HG03045 (cell line): ENCODE measurements around the gene IDI2.
A peak's percentile ranks its signal among the peaks of the same experiment; 100 is the strongest.
"Not testable (repeated sequence)": the region's sequence is repeated elsewhere in the genome, so short reads cannot be mapped to it uniquely, and the experiment has no call there.

Source experiments
- ATAC-seq: cut with Tn5 transposase; IDR thresholded peaks from one replicate; pipeline ENCODE4 v1.9.1; 2021; ENCODE audit warnings: mild to moderate bottlenecking, moderate library complexity; ENCODE audit not compliant: unreplicated experiment

Gene IDI2

GRCh38 chr10:1025683-1026082, at the start of gene IDI2:
TSS of gene IDI2 (minus strand) at chr10:1025859. CDS start at chr10:1024723, 1,136 bp downstream.
- ATAC-seq: no peak

- ATAC-seq: no peak
Observed at GRCh38 chr10:1074748-1075308, 49.2 kb upstream of the IDI2 start.

DNA sequence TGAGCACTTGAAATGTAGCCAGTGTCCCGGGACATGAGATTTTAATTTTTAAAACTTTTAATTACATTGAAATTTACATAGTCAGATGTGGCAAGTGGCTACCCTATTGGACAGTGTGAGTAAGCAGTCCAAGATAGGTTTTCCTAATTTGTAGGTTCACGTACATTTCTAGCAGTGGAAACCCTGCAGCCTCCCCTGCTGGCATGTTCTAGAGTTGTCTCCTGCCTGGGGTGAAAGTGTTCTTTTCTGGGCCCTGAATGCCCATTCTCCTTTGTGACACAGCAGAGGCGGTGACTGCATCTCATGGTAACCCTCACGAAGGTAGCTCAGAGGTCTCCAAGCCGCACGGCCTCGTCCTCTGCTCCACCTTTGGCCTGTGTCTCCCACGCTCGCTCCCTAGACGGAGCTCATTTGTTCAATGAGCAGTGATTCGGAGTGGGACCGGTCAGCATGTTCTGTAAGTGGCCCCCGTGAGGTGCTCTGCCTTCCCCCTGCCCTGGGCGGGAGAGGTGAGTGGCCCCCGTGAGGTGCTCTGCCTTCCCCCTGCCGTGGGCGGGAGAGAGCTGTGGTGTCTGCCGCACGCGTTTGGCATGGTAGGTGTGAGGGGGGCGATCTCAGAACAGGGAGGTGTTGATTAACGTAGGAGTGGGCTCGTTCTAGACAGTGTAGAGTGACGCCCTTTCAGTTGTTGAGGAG, 48.5 kb upstream of the IDI2 start:
- ATAC-seq: no peak

DNA sequence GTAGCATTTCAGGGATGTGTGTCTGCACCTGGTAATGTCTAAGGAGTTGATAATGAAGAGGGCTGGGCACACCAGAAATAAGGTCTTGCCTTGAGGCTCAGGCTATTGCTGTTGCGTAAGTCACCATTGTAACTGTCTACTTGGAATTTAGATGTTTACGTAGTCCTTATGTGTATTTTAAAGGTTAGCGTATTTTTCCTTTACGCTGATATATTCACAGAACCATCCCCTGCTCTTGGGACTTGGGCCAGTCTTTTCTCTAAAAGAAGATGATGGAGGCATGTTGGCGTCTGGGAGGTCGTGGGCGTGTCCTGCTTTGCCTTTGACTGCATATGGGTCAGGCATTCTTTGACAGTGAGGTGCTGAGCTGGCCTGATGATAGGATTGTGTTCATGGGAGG, 45.3 kb upstream of the IDI2 start:
- no peak for ATAC-seq

DNA sequence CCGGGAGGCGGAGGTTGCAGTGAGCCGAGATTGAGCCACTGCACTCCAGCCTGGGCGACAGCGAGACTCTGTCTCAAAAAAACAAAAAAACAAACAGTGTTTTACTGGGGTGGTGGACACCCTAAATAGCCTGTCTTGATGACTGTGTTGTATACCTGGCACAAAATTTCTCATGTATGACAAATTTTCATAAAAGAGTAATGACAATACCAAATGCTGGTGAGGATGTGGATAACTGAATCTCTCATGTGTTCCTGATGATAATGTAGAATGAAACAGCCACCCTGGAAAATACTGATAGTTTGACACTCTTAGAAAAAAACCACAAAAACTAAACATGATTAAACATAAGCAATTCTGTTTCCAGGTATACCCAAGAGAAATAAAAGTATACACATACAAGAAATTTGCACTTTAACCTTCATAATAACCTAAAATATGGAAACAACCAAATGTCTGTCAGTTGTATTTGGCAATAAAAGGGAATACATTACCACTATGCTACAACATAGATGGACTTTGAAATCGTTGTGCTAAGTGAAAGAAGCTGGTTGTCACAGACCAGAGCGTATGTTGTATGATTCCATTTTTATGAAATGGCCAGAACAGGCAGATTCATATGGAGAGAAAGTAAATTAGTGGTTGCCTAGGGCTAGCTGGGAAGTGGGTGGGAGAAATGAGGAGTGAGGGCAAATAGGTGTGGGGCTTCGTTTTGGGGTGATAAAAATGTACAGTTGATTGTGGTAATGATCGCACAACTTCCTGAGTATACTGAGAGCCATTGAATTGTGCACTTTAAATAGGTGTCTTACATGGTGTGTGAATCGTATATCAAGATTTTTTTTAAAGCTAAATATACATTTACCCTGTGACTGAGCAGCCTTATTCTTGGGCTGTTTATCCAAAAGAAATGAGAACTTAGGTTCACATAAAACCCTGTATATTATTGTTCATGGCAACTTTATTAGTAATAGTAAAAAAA, 43.0 kb upstream of the IDI2 start:
- no peak for ATAC-seq

DNA sequence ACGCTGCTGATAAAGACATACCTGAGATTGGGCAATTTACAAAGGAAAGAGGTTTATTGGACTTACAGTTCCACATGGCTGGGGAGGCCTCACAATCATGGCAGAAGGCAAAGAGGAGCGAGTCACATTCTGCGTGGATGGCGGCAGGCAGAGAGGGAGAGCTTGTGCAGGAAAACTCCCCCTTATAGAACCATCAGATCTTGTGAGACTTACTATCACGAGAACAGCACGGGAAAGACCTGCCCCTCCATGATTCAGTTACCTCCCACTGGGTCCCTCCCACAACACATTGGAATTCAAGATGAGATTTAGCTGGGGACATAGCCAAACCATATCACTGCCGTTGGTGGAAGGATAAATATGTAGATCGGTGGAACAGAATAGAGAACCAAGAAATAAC, 41.1 kb upstream of the IDI2 start:
- ATAC-seq: not testable (repeated sequence)

DNA sequence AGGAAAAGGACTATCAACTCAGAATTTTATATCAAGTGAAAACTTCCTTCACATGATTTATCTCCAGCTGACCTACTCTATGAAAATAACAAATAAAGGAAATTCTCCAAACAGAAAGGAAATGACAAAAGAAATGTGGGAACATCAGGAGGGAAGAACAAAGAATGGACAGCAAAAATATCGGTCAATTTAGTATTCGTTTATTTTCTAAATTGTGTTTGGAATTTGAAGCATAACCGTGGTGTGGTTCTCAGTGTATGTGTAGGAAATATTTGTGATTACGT, 39.2 kb upstream of the IDI2 start:
- ATAC-seq: no peak

DNA sequence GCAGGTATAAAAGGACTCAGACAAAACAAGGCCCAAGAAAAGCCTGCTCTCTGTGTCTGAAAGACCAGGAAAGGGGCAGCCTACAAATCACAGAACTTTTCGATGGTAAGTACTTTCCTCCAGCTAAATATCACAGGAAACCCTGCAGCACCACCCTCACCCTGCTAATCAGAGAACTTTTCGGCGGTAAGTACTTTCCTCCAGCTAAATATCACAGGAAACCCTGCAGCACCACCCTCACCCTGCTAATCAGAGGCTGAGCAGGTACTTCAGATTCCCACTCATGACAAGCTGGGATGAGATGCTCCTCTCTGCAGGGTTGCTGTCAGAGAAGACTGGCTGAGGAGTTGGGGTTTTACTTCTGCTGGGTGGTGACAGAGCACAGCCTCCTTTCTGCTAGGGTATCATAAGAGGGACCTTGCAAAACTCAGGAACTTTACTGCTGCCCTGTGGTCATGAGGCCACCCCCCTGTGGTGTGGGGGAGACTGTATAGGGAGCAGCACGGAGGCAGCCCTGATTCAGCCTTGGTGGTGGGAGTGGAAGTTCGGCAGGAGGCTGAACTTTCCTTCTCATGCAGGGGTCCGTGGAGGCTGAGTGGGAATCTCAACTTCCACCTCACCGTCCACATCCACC, 37.7 kb upstream of the IDI2 start:
- no peak for ATAC-seq

- no peak for ATAC-seq
Observed at GRCh38 chr10:1061930-1062774, 36.5 kb upstream of the IDI2 start.

GRCh38 chr10:1059902-1060301, 34.2 kb upstream of the IDI2 start:
- no peak for ATAC-seq

- ATAC-seq: no peak
Observed at GRCh38 chr10:1058017-1058416, 32.4 kb upstream of the IDI2 start.

DNA sequence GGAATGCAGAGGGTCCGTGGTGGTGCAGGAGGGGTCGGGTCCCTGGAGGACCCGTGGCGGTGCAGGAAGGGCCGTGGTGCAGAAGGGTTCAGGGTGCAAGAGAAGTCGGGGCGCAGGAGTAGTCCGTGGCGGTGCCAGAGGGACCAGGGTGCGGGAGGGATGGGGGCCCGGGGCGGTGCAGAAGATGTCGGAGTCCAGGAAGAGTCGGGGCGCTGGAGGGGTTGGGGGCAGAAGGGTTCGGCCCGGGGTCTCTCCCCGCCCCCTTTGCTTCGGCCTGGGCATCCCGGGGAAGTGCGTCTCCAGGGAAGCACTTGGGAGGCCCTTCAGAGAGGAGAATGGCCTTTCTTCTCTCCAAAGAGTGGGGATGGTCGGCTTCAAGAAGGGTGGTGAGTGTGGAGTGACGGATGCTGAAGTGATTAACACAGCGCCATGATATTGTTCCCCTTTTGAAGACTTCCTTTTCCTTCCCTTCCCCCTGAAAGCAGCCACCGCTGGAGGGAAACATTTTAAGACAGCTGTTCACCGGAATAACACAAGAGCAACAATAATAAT, 31.5 kb upstream of the IDI2 start:
- no peak for ATAC-seq

DNA sequence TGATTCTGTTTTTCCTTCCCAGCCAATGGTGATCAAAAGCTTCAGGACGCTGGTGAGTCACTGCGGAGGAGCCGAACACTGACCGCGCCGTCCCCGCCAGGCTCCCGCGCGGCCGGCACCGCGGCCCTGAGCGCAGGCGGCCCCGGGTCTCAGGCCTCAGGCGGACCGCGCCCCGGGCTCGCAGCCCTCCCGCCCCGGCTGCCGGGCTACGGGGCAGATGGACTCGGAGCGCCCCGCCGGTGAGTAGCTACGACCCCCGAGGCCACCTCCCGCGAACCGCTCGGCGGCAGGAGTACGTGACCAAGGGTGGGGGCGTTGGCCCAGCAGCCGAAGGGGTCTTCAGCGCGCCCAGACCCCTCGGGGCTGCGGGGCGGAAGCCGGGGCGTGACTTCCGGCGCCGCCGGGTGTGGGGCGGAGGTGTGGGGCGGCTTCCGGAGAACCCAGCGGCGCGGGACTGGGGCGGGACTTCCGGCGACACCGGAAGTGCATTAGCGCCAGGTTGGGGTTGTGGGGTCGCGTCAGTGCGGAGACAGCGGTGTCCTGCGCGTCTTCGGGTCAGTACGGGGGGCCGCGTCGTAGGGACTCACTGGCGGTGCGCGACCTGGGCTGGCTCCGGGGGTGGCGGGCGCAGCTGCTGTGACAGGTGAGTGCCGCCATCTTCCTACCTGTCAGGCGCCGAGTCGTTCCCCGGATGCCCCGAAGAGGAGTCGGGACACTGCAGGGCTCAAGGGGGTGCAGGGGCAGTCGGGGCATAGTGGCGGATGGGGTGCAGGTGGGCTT, 30.9 kb upstream of the IDI2 start, which contains the start of gene WDR37:
Gene WDR37, plus strand, starts transcription at position 60 of the 780 bp plus-strand sequence. CDS start 15,771 bp downstream, outside the sequence.
- ATAC-seq: peak; percentile 97

DNA sequence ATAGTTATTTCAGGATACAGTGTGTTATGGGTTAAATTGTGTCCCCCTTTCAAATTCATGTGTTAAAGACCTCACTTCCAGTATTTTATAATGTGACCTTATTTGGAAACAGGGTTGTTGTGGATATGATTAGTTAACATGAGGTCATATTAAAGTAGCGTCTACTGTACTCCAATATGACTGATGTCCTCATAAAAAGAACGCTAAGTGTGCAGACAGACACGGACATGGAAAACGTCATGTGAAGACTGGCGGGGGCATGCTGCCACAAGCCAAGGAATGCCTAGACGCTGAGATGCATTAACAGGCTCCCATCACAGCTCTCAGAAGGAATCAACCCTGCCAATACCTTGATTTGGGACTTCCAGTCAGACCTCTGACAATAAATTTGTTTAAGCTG, 29.0 kb upstream of the IDI2 start:
- no peak for ATAC-seq

DNA sequence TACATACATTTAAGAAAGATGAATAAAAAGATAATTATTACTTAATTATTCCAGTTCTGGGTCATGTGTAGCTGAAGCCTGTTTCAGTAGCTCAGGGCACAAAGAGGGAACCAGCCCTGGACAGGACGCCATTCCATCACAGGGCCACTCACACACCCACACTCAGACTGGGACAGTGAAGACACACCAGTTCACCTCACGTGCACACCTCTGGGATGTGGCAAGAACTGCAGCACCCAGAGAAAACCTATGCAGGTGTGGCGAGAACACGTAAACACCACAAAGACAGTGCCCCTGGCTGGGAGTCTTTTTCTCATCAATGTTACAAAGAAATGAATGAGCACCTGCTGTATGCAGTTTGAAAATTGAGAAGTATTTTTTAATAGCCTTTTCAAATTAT, 24.9 kb upstream of the IDI2 start:
- no peak for ATAC-seq

- no peak for ATAC-seq
Observed at GRCh38 chr10:1050145-1050544, 24.5 kb upstream of the IDI2 start.

DNA sequence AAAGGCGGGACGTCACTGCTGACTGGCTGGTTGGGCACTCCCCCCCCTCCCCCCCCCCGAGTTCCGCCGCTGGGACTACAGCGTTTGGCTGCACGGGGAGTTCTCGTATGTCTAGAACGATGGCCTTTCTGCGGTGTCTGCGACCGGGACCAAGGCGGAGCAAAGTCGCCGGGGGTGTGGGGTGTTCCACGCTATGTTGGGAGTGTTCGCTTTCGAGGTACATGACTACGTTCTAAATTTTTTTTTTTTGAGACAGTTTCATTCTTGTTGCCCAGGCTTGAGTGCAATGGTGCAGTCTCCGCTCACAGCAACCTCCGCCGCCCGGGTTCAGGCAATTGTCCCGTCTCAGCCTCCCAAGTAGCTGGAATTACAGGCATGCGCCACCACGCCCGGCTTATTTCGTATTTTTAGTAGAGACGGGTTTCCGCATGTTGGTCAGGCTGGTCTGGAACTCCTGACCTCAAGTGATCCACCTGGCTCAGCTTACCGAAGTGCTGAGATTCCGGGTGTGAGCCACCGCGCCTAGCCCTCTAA, 23.8 kb upstream of the IDI2 start:
- ATAC-seq: no peak

DNA sequence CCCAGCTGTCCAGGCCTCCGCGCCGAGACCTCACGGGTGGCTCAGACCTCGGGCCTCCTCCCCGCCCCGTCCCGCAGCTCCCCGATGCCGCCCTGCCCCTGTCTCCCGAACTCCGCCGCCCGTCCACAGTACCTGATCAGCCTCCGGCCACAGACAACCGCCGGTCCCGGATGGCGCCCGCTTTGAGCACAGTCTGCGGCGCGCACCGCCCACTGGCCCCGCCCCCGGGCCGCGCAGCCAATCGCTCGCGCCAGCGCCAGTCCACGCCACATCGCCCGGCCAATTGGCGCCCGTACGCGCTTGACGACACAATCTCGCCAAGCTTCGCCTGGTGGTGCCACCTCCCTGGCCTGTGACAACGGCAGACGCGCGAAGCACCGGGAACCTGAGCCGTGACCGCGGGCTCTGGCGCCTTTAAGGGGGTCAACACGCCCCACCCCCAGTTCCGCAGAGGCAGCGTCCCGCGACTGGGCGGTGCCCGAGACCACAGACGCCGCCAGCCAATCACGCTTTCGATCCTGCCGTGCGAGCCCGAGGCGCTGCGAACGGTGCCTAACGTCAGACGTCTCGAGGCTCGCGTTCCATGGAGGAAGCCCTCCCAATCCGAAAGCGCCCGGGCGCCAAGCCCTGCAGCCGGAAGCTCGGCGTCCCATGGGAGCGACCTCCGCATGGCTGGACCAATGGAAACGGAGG, 23.2 kb upstream of the IDI2 start, which contains the start of gene IDI1:
Gene IDI1, minus strand, starts transcription at position 388 of the 693 bp plus-strand sequence. Its CDS starts 116 bp downstream, at position 272.
- ATAC-seq: peak; percentile 84
